ENCODE data around the gene IGLL5. TPM values are rescaled to one million over a fixed set of nuclear protein-coding genes. Genes with fewer than 3 reads are reported as not detected.
A peak's percentile ranks its signal among the peaks of the same experiment; 100 is the strongest.

IGLL5 gene
- total and polyA plus RNA-seq, 9 of the 15 experiments (the other 6 are each of a cell fraction or from before 2014, with no cell fraction given), result not detected

GRCh38 chr22:22927888-22928665 is 40.5 kb downstream of the IGLL5 start (continued):
- peak; percentile 48 for TF ChIP-seq MXD1 (CRISPR knock-in tag; IDR thresholded peaks at IDR 0.05; ENCODE audit: borderline replicate concordance, poor library complexity, severe bottlenecking)
- no peak for TF ChIP-seq ZNF124 (CRISPR knock-in tag; IDR thresholded peaks at IDR 0.05)
- 0 out of 2 replicates have a peak, but pooled peaks have one; percentile 59 for TF ChIP-seq KDM2B (CRISPR knock-in tag; IDR thresholded peaks at IDR 0.05)
- no peak for TF ChIP-seq EWSR1 (IDR thresholded peaks at IDR 0.05; ENCODE audit: borderline replicate concordance, low read depth, partially characterized antibody)
- TF ChIP-seq ZZZ3 (IDR thresholded peaks at IDR 0.05), result no peak
- peak; percentile 12; the same call in 1 of the 2 replicates for TF ChIP-seq RB1 (IDR thresholded peaks at IDR 0.05; ENCODE audit: low read depth)
- no peak for TF ChIP-seq RFX1 (IDR thresholded peaks at IDR 0.05)
- TF ChIP-seq RUNX1 (IDR thresholded peaks at IDR 0.05; ENCODE audit: low read depth), result no peak
- TF ChIP-seq SRSF9 (IDR thresholded peaks at IDR 0.05; ENCODE audit: borderline replicate concordance, low read depth, low read length), result no peak
- TF ChIP-seq CC2D1A (IDR thresholded peaks at IDR 0.05), result peak; percentile 66
- TF ChIP-seq STAT6 (CRISPR knock-in tag; IDR thresholded peaks at IDR 0.05), result peak; percentile 16; the same call in 1 of the 2 replicates
- TF ChIP-seq ARID2 (IDR thresholded peaks at IDR 0.05), result no peak
- no peak for TF ChIP-seq MEF2D (tag; conservative IDR thresholded peaks at IDR 0.05; ENCODE audit: low read depth)
- no peak for TF ChIP-seq SNAPC5 (CRISPR knock-in tag; IDR thresholded peaks at IDR 0.05)
- no peak for TF ChIP-seq TFE3 (CRISPR knock-in tag; IDR thresholded peaks at IDR 0.05)
- no peak for TF ChIP-seq MAZ (CRISPR knock-in tag; conservative IDR thresholded peaks at IDR 0.05 in 1 of 2, IDR thresholded peaks at IDR 0.05 in 1 of 2)
- TF ChIP-seq XRCC3 (IDR thresholded peaks at IDR 0.05), result no peak
- no peak for TF ChIP-seq PHF21A (IDR thresholded peaks at IDR 0.05; ENCODE audit: borderline replicate concordance, low read depth)
- no peak for TF ChIP-seq IFI16 (CRISPR knock-in tag; IDR thresholded peaks at IDR 0.05)
- no peak for TF ChIP-seq ATF4 (CRISPR knock-in tag; IDR thresholded peaks at IDR 0.05)
- TF ChIP-seq NEUROD1 (IDR thresholded peaks at IDR 0.05; ENCODE audit: borderline replicate concordance, low read depth, low read length, partially characterized antibody), result peak; percentile 25
- peak; percentile 89 to 97 for TF ChIP-seq RCOR1 (IDR thresholded peaks at IDR 0.05; ENCODE audit: borderline replicate concordance in 1 of 2, low read depth in 2 of 2, low read length in 2 of 2)
- no peak for TF ChIP-seq RBFOX2 (IDR thresholded peaks at IDR 0.05; ENCODE audit: low read depth, low read length)

Data from K562 (cell line).